Subcutaneous abdominal adipose tissue (tissue), 5 donors: ENCODE measurements around the gene PCSK9.
"Not testable (repeated sequence)": the region's sequence is repeated elsewhere in the genome, so short reads cannot be mapped to it uniquely, and the experiment has no call there.

ENCODE experiments used
- H3K27ac ChIP-seq: one replicate; pipeline ENCODE4 v1.7.0; 2013; ENCODE audit warnings: low read depth, mild to moderate bottlenecking, inconsistent platforms, low read length, moderate library complexity
- H3K27me3 ChIP-seq, 5 donors: one replicate each; pipeline ENCODE4 v1.7.0; 2013; ENCODE audit warnings: low read length in 5 of 5, inconsistent platforms in 1 of 5; ENCODE audit not compliant: control insufficient read depth in 5 of 5, insufficient read depth in 4 of 5
- H3K36me3 ChIP-seq, 5 donors: one replicate each; pipeline ENCODE4 v1.7.0; 2013; ENCODE audit warnings: low read length in 5 of 5; ENCODE audit not compliant: control insufficient read depth in 5 of 5, insufficient read depth in 5 of 5
- H3K4me1 ChIP-seq, 5 donors: one replicate each; pipeline ENCODE4 v1.7.0; 2013; ENCODE audit warnings: low read length in 5 of 5, mild to moderate bottlenecking in 3 of 5, moderate library complexity in 1 of 5; ENCODE audit not compliant: control insufficient read depth in 5 of 5, insufficient read depth in 5 of 5
- H3K4me3 ChIP-seq, 5 donors: one replicate each; pipeline ENCODE4 v1.7.0; 2013; ENCODE audit warnings: low read length in 5 of 5, low read depth in 1 of 5
- H3K9ac ChIP-seq, 5 donors: one replicate each; pipeline ENCODE4 v1.7.0; 2013; ENCODE audit warnings: low read length in 5 of 5, mild to moderate bottlenecking in 4 of 5, moderate library complexity in 3 of 5
- H3K9me3 ChIP-seq, 5 donors: one replicate each; pipeline ENCODE4 v1.7.0; 2013; ENCODE audit warnings: low read length in 5 of 5; ENCODE audit not compliant: control insufficient read depth in 5 of 5
- donor health status: healthy.
- donor health status: healthy.
- donor health status: healthy.
- donor health status: healthy.
- donor health status: healthy.

PCSK9 gene

DNA sequence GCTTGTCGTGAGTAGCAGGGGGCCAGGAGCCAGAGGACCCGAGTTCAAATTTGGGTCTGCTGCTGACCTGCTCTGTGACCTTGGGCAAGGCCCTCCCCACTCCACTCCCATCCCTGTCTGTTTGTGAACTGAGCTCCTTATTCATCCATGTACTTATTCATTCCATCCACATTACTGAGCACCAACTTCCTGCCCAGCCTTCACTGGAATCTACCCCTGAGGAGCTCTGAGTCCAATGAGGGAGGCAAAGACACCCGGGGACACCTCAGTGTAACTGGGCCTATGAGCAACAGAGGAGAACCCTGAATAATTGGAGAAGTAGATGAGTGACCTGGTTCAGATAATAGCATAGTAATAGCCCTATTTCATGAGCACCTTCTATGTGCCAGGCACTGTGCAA lies 31.7 kb upstream of the PCSK9 start:
- H3K4me1 ChIP-seq, result no peaks in the 10 kb centered on the region
- H3K4me3 ChIP-seq, result no peak overlapping the region
- H3K36me3 ChIP-seq, result no peaks in the 10 kb centered on the region
- H3K27me3 ChIP-seq, result peaks cover 0 to 2% (median 0%) of the 10 kb centered on the region in 5 donors
- no peak overlapping the region for H3K9ac ChIP-seq
- no peak overlapping the region for H3K27ac ChIP-seq
- H3K9me3 ChIP-seq, result peaks cover 0 to 4% (median 0%) of the 10 kb centered on the region in 5 donors

DNA sequence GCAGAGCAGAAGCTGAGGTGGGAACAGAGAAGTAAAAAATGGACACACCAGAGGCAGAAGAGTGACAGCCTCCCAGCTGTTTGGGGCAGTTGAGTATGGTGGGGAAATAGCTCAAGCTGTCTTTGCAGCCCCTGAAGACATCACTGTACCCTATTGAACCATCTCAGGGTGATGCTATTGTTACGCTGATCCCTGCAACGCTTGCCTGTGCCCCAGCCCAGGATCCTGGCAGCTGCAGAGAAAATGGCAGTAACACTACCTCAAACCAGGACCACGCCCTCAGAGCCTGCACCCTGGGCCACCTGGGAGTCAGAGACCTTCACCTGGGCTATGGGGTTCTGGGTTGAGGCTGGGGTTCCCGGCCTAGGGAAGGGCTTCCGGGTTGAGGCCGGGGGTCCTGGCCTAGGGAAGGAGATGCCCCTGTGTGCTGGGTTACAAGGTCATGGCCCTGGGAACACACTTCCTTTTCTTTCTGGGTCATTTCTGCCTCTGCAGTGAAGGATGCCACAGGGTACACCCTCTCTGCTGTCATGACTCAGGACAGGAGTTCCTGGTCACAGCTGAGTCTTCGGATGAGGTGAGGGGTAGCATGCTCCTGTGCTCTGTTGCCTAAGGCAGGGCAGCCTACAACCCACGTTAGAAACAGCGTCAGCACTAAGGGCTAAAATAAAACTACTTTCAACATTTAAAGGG lies 29.0 kb upstream of the PCSK9 start:
- no peaks in the 10 kb centered on the region for H3K4me1 ChIP-seq
- no peak overlapping the region for H3K27ac ChIP-seq
- no peak overlapping the region for H3K9ac ChIP-seq
- peaks cover 0 to 14% (median 10%) of the 10 kb centered on the region in 5 donors for H3K27me3 ChIP-seq
- H3K36me3 ChIP-seq, result no peaks in the 10 kb centered on the region
- H3K4me3 ChIP-seq, result no peak overlapping the region
- peaks cover 0 to 4% (median 0%) of the 10 kb centered on the region in 5 donors for H3K9me3 ChIP-seq

DNA sequence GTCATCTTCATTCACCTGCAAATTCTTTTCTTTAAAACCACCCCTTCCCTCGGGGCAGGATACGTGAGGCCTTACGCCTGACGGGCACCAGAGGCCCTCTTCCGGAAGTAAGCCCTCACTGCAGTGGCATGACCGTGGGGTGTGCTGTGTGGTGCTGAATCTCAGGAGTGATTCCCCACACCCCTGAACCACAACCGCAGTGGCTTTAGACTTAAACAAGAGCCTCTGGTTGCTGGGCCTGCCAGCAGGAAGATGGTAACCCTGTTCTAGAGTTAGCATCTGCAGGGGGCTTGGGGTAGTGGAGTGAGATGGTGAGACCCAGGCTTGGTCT lies 28.5 kb upstream of the PCSK9 start:
- Histone ChIP-seq H3K9me3 (peaks cover 0 to 4% (median 0%) of the 10 kb centered on the region in 5 donors), H3K36me3 (no peaks in the 10 kb centered on the region), H3K27ac (no peak overlapping the region), H3K4me3 (no peak overlapping the region), H3K27me3 (peaks cover 0 to 15% (median 10%) of the 10 kb centered on the region in 5 donors), H3K4me1 (no peaks in the 10 kb centered on the region), H3K9ac (no peak overlapping the region)

DNA sequence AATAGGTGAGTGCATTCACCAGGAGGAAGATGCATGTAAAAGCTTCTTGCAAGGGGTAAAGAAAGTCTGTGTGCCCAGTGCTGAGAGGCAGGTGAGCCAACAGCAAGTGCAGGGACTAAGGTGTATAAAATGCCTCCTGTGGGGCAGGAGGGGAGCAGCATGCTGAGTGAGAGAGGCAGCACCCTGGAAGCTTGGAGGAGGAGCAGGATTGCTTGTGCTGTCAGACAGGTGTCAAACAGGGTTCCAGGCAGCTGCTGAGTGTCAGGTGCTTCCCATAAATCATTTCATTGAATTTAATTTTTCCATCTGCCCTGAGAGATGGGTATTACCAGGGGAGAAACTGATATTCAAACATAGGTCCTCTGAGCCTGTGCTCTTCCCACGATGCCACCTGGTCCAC lies 26.7 kb upstream of the PCSK9 start:
- Histone ChIP-seq H3K4me1 (no peaks in the 10 kb centered on the region), H3K27ac (no peak overlapping the region), H3K9me3 (peaks cover 0 to 4% (median 0%) of the 10 kb centered on the region in 5 donors), H3K4me3 (no peak overlapping the region), H3K27me3 (peaks cover 0 to 15% (median 10%) of the 10 kb centered on the region in 5 donors), H3K9ac (no peak overlapping the region), H3K36me3 (no peaks in the 10 kb centered on the region)

DNA sequence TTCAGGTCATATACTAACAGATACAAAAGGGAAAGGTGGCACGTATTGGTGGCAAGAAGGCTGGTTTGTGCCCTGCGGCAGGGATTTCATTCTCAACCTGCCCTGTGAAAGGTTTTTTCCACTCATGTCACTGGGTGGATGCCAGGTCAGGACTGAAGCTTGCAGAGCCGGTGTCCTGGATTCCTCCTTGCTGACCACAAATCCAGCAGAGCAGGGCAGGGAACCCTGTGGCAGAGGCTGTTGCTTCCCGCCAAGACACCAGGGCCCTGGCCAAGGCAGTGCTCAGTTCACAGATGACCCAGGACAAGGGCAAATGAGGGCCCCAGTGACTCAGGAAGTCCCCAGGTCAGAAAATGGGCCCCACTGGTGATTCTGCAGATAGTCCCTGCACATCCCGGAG lies 24.2 kb upstream of the PCSK9 start:
- no peaks in the 10 kb centered on the region for H3K4me1 ChIP-seq
- H3K9ac ChIP-seq, result no peak overlapping the region
- peaks cover 4 to 22% (median 18%) of the 10 kb centered on the region in 5 donors for H3K27me3 ChIP-seq
- no peak overlapping the region for H3K4me3 ChIP-seq
- H3K36me3 ChIP-seq, result no peaks in the 10 kb centered on the region
- no peaks in the 10 kb centered on the region for H3K9me3 ChIP-seq
- no peak overlapping the region for H3K27ac ChIP-seq

DNA sequence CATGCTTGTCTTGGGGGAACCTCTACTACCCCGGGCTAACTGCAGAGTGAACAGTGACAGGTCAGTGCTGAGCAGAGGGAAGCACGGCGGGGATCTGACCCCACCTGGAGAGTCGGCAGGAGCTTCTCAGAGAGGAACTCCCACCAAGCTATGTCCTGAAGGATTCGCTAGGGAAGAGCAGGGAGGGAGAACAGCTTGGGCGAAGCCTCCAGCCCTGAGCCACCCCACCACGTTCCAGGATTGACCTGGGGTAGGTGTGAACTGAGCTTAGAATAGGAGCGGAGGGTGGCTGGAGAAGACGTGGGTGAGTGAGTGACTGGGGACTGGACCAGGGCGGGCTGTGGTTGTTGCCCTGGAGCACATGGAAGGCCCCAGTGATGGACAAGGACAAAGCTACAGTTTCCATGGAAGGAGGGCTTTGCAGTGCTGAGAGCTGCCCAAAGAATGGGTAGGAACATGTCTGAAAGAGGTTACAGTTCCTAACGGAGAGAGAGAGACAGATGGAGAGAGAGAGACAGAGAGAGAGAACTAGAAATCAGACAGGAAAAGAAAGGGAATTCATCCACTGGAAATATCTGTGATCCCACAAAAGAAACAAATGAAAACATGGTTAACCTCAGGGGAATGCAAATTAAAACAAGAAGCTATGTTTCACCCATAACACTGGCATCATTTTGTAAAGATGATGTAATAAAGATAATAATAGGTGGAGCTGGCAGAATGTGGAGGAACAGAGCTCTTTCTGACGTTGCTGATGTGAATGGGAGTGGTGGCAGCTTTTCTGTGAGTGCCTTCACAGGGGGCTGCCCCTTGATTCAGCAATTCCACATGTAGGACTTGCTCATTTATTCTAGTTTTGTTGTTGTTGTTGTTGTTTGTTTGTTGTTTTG lies 23.4 kb upstream of the PCSK9 start:
- Histone ChIP-seq H3K4me1 (no peaks in the 10 kb centered on the region), H3K9ac (no peak overlapping the region), H3K36me3 (no peaks in the 10 kb centered on the region), H3K27me3 (peaks cover 6 to 25% (median 18%) of the 10 kb centered on the region in 5 donors), H3K4me3 (no peak overlapping the region), H3K9me3 (no peaks in the 10 kb centered on the region), H3K27ac (no peak overlapping the region)

DNA sequence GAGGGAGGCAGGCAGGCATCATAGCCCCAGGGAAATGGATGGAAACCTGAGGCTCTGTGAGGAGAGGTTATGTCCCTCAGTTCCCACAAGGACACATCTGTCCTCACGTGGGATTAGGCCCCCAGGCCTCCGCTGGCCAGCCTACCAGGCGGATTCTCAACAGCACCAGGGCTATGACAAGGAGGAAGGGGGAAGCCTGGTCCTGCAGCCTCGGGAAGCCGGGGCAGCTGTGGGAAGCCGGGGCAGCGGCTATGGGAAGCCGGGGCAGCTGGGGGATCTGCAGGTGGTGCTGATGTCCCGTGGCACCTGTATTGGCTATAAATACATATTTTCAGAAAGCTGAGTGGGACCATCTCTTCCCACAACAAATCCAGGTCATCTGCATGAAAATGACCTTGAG lies 21.0 kb upstream of the PCSK9 start:
- no peak overlapping the region for H3K27ac ChIP-seq
- H3K27me3 ChIP-seq, result peaks cover 4 to 25% (median 16%) of the 10 kb centered on the region in 5 donors
- peaks cover 0 to 6% (median 4%) of the 10 kb centered on the region in 5 donors for H3K4me1 ChIP-seq
- H3K9ac ChIP-seq, result no peak overlapping the region
- H3K4me3 ChIP-seq, result no peak overlapping the region
- no peaks in the 10 kb centered on the region for H3K36me3 ChIP-seq
- no peaks in the 10 kb centered on the region for H3K9me3 ChIP-seq

DNA sequence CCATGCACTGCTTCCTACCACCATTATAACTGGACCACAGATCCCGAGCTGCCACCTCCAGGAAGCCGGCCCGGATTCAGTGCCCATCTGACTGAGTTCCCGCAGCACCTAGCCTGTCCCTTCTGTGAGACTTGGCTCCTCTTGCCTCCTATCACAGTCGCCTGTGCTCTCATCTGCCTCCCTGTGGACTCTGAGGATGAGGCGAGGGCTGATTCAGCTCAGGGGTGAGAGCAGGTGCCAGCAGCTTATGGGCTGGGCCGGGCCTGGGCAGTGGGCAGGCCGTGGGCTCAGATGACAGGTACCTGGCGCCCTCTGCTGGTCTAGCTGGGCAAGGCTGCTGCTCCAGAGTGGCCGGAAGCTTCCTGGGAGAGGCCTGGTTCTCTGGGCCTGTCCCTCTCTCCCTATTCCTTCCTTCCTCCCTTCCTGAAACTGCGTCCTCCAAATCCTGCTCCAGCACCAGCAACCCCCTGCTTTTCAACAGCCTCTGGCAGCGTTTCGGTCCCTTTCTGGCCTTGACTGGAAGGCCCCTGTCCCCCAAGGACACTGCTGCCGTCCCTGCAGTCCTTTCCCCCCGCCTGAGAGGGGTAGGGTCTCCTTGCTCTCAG lies 17.3 kb upstream of the PCSK9 start:
- no peak overlapping the region for H3K9ac ChIP-seq
- H3K9me3 ChIP-seq, result no peaks in the 10 kb centered on the region
- H3K36me3 ChIP-seq, result no peaks in the 10 kb centered on the region
- peaks cover 0 to 15% (median 6%) of the 10 kb centered on the region in 5 donors for H3K27me3 ChIP-seq
- no peak overlapping the region for H3K27ac ChIP-seq
- no peak overlapping the region for H3K4me3 ChIP-seq
- H3K4me1 ChIP-seq, result peaks cover 0 to 6% (median 4%) of the 10 kb centered on the region in 5 donors

DNA sequence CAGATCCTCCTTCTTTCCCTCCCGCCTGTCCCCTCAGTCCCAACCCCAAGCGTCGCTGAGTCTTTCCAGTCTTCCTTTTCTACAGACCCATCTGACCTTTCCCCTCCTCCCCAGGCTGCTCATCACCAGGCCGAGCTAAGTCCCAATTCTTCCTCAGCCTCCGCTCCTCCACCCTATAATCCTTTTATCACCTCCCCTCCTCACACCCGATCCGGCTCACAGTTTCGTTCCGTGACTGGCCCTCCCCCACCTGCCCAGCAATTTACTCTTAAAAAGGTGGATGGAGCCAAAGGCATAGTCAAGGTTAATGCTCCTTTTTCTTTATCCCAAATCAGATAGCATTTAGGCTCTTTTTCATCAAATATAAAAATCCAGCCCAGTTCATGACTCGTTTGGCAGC lies 15.2 kb upstream of the PCSK9 start:
- not testable (repeated sequence) for H3K4me1 ChIP-seq, H3K27ac ChIP-seq, H3K9me3 ChIP-seq, H3K4me3 ChIP-seq, H3K9ac ChIP-seq, H3K36me3 ChIP-seq
- peaks cover 2 to 11% (median 6%) of the 10 kb centered on the region in 5 donors for H3K27me3 ChIP-seq

DNA sequence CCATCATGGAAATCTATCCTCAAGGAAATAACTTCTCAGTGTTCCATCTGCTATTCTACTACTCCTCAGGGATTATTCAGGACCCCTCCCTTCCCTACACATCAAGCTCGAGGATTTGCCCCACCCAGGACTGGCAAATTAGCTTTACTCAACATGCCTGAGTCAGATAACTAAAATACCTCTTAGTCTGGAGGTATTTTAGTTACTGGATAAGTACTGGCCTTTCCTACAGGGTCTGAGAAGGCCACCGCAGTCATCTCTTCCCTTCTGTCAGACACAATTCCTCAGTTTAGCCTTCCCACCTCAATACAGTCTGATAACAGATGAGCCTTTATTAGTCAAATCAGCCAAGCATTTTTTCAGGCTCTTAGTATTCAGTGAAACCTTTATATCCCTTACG lies 12.7 kb upstream of the PCSK9 start:
- H3K9ac ChIP-seq, H3K4me1 ChIP-seq, H3K36me3 ChIP-seq, H3K27me3 ChIP-seq, H3K9me3 ChIP-seq, H3K27ac ChIP-seq, H3K4me3 ChIP-seq: not testable (repeated sequence)
